Activated CD4-positive, CD25-positive, alpha-beta regulatory T cell treated with anti-CD3 and anti-CD28 coated beads, Interleukin-2, amount 50 U/mL, for 72 hours (primary cell): Measurements from ENCODE around the gene SEM1.
"Not testable (repeated sequence)": the region's sequence is repeated elsewhere in the genome, so short reads cannot be mapped to it uniquely, and the experiment has no call there.

Source experiments
- DNase-seq: peaks from one replicate; pipeline ENCODE4 v3.0.0; 2021

The SEM1 gene

GRCh38 chr7:96709381-96710228, at the start of gene SEM1:
TSS of gene SEM1 (minus strand) at chr7:96709846. CDS start at chr7:96709763, 83 bp downstream.
- DNase-seq = peak; percentile 66

GRCh38 chr7:96757880-96758279, 48.2 kb upstream of the SEM1 start:
- DNase-seq = not testable (repeated sequence)

- DNase-seq = no peak
These were observed 37.8 kb upstream of the SEM1 start for GRCh38 chr7:96747418-96747940.

- DNase-seq = no peak
These were observed 30.5 kb upstream of the SEM1 start for GRCh38 chr7:96740130-96740529.

GRCh38 chr7:96739609-96740008, 30.0 kb upstream of the SEM1 start:
- DNase-seq = no peak

- DNase-seq = no peak
These were observed 29.5 kb upstream of the SEM1 start for GRCh38 chr7:96739167-96739566.

GRCh38 chr7:96738705-96739104, 29.1 kb upstream of the SEM1 start:
- DNase-seq = no peak

- DNase-seq = no peak
These were observed 28.0 kb upstream of the SEM1 start for GRCh38 chr7:96737545-96738050.

GRCh38 chr7:96734343-96734742, 24.7 kb upstream of the SEM1 start:
- DNase-seq = no peak

- DNase-seq = no peak
These were observed 20.2 kb upstream of the SEM1 start for GRCh38 chr7:96729820-96730219.

- DNase-seq = no peak
These were observed 18.5 kb upstream of the SEM1 start for GRCh38 chr7:96728139-96728538.

GRCh38 chr7:96727534-96728088, 18.0 kb upstream of the SEM1 start:
- DNase-seq = no peak

GRCh38 chr7:96723622-96724021, 14.0 kb upstream of the SEM1 start:
- no peak for DNase-seq

GRCh38 chr7:96722928-96723327, 13.3 kb upstream of the SEM1 start:
- not testable (repeated sequence) for DNase-seq

- DNase-seq = no peak
These were observed 11.2 kb upstream of the SEM1 start for GRCh38 chr7:96720843-96721242.

- no peak for DNase-seq
These were observed 9.5 kb upstream of the SEM1 start for GRCh38 chr7:96719164-96719563.

GRCh38 chr7:96718107-96719003, 8.7 kb upstream of the SEM1 start:
- DNase-seq = no peak

- DNase-seq = no peak
These were observed 3.4 kb upstream of the SEM1 start for GRCh38 chr7:96713037-96713436.

- no peak for DNase-seq
These were observed 898 bp upstream of the SEM1 start for GRCh38 chr7:96710544-96710943.

- no peak for DNase-seq
These were observed 774 bp downstream of the SEM1 start for GRCh38 chr7:96708872-96709271.

- DNase-seq = no peak
These were observed 1.5 kb downstream of the SEM1 start for GRCh38 chr7:96707901-96708774.

- no peak for DNase-seq
These were observed 8.4 kb downstream of the SEM1 start for GRCh38 chr7:96701258-96701657.
